GM18868 (cell line): Measurements from ENCODE around the gene YKT6.
"Not testable (repeated sequence)": the region's sequence is repeated elsewhere in the genome, so short reads cannot be mapped to it uniquely, and the experiment has no call there.

Experiments
- ATAC-seq: cut with Tn5 transposase; IDR thresholded peaks from one replicate; pipeline ENCODE4 v1.9.1; 2021; ENCODE audit warnings: mild to moderate bottlenecking, moderate library complexity; ENCODE audit not compliant: unreplicated experiment

The YKT6 gene

GRCh38 chr7:44191171-44191570 is 9.6 kb upstream of the YKT6 start:
- ATAC-seq, result no peak

- ATAC-seq, result no peak
Measured at GRCh38 chr7:44193011-44193802, 7.6 kb upstream of the YKT6 start.

DNA sequence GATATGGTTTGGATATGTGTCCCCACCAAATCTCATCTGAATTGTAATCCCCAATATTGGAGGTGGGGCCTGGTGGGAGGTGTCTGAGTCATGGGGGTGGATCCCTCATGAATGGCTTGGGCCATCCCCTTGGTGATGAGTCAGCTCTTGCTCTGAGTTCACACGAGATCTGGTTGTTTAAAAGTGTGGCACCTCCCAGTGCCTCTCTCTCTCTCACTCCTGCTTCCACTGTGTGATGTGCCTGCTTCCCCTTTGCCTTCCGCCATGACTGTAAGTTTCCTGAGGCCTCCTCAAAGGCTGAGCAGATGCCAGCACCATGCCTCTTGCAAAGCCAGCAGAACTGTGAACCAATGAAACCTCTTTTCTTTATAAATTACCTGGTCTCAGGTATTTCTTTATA is 6.7 kb upstream of the YKT6 start:
- no peak for ATAC-seq

- ATAC-seq, result no peak
Measured at GRCh38 chr7:44194562-44195145, 6.1 kb upstream of the YKT6 start.

GRCh38 chr7:44195889-44196288 is 4.9 kb upstream of the YKT6 start:
- ATAC-seq, result no peak

GRCh38 chr7:44196450-44196872 is 4.3 kb upstream of the YKT6 start:
- ATAC-seq, result peak; percentile 49

DNA sequence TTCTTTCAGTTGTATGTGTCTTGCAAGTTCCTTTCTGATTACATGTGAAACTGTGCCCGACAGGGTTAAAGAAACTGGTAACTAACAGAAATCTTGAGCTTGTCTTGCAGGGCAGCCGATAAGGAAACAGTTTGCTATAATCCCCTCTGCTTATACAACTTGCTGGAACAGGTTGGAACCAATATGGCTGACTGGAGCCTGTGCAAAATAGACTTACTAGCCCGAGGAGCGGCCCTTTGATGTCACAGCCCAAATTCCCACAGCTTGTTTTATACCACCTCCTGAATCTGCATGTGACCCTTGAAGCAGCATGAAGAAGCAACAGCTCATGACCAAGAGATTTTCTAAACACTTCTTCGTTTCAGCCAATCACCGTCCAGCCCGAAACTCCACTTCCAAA is 3.3 kb upstream of the YKT6 start:
- no peak for ATAC-seq

- not testable (repeated sequence) for ATAC-seq
Measured at GRCh38 chr7:44200163-44200562, 615 bp upstream of the YKT6 start.

DNA sequence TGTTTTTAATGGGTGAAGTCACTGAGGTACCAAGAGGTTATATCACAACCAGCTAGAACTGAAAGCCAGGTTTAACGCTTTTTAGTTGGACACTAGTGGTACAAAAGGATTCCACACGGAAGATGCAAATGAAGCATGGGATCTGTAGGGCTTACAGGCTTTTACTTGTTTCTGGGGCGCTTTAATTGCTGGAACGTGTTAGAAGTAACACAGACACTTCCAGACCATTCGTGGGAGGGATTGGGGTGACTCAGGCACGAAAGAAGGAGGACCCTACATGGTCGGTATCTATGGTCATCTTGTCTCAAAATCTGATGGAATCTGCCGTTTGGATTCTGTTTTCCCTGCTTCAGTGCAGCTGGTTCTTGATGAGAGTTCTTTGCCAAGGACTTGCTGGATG is 1.0 kb downstream of the YKT6 start:
- ATAC-seq, result no peak

DNA sequence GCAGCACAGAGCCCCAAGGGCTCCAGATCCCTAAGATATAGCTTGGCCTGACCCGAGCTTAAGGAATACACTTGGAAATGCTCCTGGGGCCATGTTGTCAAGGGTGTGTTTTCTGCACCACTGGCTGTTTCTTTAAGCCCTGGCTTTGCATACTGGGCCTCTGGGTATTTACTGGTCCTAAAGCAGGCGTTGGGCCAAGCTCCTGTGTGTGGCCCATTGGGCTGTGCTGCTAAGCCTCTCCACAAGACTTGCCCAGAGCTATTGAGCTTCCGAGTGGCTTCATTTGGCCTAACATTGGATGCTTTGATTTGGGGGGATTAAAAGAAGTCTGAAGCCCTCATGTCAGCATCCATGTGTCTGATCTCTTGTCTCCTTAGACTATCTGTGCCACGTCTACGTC is 5.2 kb downstream of the YKT6 start:
- ATAC-seq, result no peak

DNA sequence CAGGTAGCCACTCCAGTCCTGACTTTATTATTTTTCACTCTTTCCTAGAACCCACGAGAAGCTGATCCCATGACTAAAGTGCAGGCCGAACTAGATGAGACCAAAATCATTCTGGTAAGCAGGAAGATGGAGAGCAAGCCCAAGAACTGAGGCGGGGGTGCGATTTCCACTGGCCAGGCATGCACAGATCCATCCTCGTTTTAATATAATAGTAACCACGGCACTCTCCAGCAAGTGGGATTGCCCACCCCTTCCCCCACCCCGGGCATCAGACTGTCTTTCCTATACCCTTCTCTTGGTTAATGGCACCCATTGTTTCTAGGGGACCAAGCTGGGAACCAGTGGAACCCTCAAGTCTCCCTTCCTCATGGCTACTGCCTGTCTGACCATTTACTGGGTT is 7.3 kb downstream of the YKT6 start:
- no peak for ATAC-seq

- ATAC-seq, result no peak
Measured at GRCh38 chr7:44210107-44210506, 9.3 kb downstream of the YKT6 start.

- ATAC-seq, result no peak
Measured at GRCh38 chr7:44211126-44211675, 10.4 kb downstream of the YKT6 start.

DNA sequence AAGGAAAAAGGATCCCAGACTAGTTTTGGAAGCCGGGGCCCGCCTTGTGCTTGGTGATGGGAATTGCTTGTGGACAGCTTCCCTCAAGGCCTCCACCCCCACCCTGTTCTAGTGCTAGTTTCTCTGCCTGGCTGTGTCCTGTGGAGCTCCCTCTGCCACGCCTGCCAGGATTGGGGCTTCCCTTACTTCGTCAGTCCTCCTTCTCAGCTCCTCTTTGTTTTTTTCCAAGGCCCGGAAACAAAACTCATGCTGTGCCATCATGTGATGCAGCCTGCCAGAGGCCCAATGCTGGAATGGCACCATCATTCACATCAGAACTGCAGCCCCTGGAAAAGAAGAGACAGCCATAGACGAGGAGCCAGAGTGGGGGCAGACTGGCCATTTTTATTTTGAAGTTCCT is 11.2 kb downstream of the YKT6 start:
- ATAC-seq, result no peak

- no peak for ATAC-seq
Measured at GRCh38 chr7:44212581-44213184, 11.9 kb downstream of the YKT6 start.

DNA sequence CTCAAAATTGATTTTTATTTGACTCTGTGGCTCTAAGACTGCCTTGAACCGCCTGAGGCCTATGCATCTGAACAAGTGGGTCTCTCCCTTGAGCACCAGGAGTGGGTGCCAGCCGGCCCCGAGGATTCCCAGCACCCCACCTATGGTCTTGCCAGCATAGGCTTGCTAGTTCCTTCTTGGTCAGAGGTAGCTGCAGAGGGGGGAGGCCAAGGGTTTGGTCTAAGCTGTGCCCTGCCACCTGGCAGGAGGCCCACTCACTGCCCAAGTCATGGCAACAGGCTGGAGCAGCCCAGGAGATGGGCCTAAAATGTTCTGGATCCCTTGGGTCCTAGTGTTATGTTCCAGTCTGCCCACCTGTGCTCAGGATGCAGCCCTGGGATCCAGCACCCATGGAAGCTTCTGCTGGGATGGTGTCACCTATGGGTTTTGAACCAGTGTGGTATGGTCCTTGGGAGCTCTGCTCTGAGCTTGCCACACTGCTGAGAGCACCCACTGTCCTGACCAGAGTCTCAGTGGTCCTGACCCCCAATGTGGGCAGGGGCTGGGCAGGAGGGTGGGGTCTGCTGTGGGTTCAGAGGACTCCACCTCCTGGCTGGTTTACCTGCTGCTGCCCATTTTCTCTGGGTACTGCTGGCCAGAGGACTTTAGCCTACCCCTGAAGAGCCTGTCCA is 12.6 kb downstream of the YKT6 start:
- no peak for ATAC-seq

- no peak for ATAC-seq
Measured at GRCh38 chr7:44213877-44214388, 13.2 kb downstream of the YKT6 start.

- no peak for ATAC-seq
Measured at GRCh38 chr7:44215531-44215930, 14.8 kb downstream of the YKT6 start.

DNA sequence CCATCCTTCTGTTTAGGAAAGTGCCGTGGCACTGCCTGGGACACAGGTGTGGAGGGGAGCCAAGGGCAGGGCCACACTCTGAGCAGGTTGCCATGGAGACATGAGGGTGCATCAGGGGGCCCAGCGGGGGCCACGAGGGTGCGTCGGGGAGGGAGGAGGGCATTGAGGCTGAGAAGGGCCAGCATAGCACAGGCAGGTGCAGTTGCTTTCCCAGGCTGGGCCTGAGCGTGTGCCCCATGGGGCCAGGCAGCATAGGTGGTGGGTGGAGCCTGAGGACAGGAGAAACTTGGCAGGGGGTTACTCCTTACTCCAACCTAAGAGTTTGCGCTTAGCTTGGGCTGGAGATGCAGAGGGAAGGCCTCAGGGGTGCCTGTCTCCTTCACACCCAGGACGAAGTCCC is 15.2 kb downstream of the YKT6 start:
- ATAC-seq, result no peak

- ATAC-seq, result no peak
Measured at GRCh38 chr7:44216521-44217222, 15.9 kb downstream of the YKT6 start.
